Head of caudate nucleus (tissue), 42 donors: Measurements from ENCODE around the gene CFAP43.
"Not testable (repeated sequence)": the region's sequence is repeated elsewhere in the genome, so short reads cannot be mapped to it uniquely, and the experiment has no call there.

Source experiments
- DNase-seq, 42 donors: peaks; one replicate each; pipeline versions ENCODE4 v3.0.0 to v3.0.0-alpha.2; 2020 to 2021; ENCODE audit warnings: mixed read lengths in 7 of 42
- intact Hi-C: fragments of 100-400 bp; cut with DNase I; formaldehyde crosslinking; loops from one replicate; pipeline ENCODE4 v1.15.0; 2022

The CFAP43 gene

GRCh38 chr10:104259999-104260774 lies 28.0 kb upstream of the CFAP43 start:
- DNase-seq = peak in 7 of 42 donors; percentile 16 to 66 (median 41)

DNA sequence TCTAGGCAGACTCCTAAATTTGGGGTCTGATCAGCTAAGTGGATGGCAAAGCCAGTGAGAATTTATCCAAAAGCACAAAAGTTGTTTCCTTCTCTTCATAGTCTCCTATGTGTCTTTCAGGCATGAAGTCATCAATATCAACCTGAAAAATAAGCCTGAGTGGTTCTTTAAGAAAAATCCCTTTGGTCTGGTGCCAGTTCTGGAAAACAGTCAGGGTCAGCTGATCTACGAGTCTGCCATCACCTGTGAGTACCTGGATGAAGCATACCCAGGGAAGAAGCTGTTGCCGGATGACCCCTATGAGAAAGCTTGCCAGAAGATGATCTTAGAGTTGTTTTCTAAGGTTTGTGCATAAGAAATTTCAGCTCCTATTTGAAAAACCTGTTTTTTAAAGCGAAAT lies 27.3 kb upstream of the CFAP43 start:
- intact Hi-C loops = no loop called here
- no peak for DNase-seq

More at GRCh38 chr10:104259999-104260774, 28.0 kb upstream of the CFAP43 start:
- intact Hi-C loops = no loop called here

DNA sequence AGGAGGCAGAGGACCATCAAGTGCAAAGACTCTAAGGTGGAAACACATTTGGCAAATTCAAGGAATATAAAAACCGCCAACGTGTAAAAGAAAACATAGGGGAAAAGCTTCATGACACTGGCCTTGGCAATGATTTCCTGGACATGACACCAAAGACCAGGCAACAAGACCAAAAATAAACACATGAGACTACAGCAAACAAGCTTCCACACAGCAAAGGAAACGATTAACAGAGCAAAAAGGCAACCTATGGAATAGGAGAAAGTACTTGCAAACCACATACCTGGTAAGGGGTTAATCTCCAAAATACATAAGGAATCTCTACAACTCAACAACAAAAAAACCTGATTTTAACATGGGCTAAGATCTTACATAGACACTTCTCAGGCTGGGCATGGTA lies 26.0 kb upstream of the CFAP43 start:
- no peak for DNase-seq
- intact Hi-C loops = no loop called here

DNA sequence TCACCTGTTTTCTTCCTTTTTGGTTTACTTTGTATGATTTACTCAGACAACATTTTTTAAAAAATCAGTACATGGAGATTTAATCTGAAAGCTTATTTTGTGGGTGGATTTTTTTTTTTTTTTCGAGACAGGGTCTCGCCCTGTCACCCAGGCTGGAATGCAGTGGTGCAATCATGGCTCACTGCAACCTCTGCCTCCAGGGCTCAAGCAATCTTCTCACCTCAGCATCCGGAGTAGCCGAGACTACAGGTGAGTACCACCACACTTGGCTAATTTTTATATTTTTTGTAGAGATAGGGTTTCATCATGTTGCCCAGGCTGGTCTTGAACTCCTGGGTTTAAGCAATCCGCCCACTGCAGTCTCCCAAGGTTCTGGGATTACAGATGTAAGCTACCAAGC lies 25.1 kb upstream of the CFAP43 start:
- intact Hi-C loops = no loop called here
- DNase-seq = no peak

- intact Hi-C loops = no loop called here
- DNase-seq = no peak
Observed at GRCh38 chr10:104256335-104256961, 24.3 kb upstream of the CFAP43 start.

- peak in 4 of 42 donors; percentile 15 to 54 (median 44) for DNase-seq
- intact Hi-C loops = no loop called here
Observed at GRCh38 chr10:104255311-104255981, 23.3 kb upstream of the CFAP43 start.

DNA sequence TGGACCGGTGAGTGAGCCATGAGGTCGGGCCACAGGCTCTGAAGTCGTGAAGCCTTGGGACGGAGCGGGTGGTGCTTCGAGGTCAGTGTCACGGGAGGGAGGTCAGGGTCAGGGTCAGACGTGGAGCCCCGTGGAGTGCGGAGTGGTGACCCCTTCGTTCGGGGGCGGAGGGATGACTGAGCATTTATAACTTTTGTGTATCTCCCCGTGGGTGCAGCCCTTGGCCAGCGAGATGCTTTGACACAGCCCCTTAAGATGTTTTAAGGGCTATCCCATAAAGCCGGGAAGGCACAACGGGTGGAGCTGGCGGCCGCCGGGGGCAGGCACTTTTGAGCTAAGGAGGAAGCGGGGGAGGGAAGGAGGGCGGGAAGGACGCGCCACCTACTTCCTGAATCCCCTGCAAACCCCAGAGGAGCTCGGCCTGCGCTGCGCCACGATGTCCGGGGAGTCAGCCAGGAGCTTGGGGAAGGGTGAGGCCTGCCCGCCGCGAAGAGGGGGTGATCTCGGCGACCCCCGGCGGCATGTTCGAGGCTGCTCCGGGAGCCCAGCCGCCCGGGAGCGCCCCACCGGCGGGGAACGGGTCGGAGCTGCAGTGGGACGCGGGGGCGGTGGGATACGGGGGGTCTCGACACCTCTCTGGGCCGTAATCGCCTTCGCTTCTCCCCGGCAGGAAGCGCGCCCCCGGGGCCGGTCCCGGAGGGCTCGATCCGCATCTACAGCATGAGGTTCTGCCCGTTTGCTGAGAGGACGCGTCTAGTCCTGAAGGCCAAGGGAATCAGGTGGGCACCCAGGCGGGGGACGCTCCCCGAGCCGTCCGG lies 22.5 kb upstream of the CFAP43 start, which contains the start of gene GSTO1:
TSS of gene GSTO1 (plus strand) at position 400 of the 818 bp plus-strand sequence. CDS start at position 437, 37 bp downstream.
- intact Hi-C loops = no loop called here
- DNase-seq = peak; percentile 61 to 91 (median 81)

DNA sequence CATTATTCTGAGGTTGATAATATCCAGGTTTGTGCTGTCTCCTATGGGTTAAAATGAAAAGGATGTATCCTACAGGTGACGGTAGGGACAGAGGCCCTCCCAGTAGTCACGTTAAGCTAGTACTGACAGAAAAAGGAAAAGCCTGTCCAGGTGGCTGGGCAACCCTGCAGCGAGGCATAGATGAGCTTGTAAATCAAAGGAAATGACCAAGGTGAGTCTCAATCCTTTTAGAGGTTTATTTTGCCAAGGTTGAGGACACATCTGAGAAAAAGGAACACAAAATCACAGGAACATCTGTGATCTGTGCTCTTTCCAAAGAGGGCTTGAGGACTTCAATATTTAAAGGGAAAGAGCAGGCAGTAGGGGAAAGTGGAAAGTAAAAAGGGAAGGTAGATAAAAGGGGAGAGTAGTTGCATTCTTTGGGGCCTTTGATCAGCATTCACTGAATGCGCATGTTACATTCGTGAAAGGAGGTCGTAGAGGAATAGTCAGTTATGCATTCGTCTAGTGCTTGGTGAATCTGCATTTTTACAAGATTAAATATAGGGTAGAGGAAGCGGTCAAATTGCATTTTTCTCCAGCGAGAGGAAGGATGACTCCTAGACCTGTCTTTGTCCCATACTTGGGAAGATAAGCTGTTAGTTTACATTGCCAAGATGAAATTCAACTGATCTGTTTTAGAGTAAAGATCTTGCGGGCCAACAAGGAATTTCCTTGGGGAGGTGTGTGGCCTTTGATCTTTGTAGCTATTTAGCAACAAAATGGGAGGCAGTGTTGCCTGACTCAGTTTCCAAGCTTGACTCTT lies 21.6 kb upstream of the CFAP43 start:
- no peak for DNase-seq
- intact Hi-C loops = no loop called here

- intact Hi-C loops = no loop called here
- no peak for DNase-seq
Observed at GRCh38 chr10:104253106-104253505, 20.9 kb upstream of the CFAP43 start.

DNA sequence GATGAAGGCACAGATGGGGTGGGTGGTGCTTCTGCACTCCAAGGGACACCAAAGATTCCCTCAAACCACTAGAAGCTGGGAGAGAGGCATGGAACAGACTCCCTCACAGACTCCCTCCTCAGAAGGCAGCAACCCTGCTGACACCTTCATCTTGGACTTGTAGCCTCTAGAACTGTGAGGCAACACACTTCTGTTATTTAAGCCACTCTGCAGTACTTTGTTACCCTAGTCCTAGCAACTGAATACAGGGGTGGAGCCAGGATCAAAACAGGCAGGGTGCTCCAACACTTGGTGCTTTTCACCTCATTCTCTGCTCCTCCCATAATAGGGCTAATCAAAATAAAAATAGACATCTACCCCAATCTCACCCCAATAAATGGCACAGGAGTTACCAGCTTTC lies 20.2 kb upstream of the CFAP43 start:
- intact Hi-C loops = no loop called here
- no peak for DNase-seq

DNA sequence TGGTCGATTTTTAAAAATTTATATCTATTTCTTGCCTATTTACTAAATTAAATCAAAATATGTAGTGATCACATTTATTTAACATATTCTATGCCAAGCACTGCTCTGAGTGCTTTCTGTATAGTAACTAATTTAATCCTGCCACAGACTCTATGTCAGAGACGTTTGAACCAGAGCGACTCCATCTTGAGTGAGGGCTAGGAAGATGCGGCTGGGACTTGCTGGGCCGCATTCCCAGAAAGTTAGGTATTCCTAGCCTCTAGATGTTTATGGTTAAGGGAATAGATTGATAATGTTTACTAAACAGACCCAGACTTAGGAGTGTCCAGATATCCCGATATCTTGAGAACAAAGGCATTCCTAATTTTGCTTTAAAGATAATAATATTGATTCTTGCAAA lies 19.3 kb upstream of the CFAP43 start:
- intact Hi-C loops = no loop called here
- DNase-seq = no peak

GRCh38 chr10:104250371-104250770 lies 18.2 kb upstream of the CFAP43 start:
- no peak for DNase-seq
- intact Hi-C loops = no loop called here

- DNase-seq, intact Hi-C loops: not testable (repeated sequence)
Observed at GRCh38 chr10:104248931-104249330, 16.8 kb upstream of the CFAP43 start.

DNA sequence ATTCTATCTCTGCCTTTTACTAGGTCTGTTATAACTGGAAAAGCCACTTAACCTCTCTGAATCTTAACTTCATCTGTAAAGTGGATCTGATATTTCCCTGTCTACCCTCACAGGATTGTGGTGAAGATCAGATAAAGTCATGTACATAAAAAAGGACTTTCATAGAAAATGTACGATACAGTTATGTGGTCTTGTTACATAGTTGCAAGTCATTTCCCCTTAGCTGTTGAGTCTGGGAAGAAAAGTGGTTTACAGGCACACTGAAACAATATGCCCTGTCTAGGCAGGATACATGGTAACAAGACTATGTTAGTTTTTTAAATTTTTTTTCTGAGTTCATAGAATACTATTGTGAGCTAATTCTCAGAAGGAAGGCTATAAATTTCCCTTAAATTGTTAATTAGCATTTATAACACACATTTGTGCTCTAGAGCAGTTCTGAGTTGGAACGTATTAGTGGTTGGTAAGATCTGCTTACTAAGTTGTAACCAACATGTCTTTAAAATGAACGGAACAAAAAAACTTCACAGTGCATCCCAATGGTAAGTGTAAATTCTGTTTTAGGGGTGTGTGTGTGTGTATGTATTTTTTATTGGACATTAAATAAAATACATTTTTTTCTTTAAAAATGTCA lies 15.5 kb upstream of the CFAP43 start:
- intact Hi-C loops = no loop called here

DNA sequence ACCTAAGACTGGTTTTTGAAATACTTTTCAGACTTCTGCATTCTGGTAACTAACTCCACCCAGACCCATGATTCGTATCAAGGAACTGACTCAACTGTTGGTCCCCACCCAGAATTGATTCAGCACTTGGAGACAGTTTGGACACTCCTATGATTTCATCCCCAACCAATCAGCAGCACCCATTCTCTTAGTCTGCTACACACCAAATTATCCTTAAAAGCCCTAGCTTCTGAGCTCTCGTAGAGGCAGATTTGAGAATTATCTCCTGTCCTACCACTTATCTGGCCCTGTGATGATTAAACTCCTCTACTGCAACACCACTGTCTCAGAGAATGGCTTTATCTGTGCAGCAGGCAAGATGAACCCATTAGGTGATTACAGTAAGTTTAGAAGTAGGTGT lies 14.8 kb upstream of the CFAP43 start:
- intact Hi-C loops = no loop called here

More for the DNA sequence above, 15.5 kb upstream of the CFAP43 start:
- DNase-seq = no peak

GRCh38 chr10:104245066-104245632 lies 13.0 kb upstream of the CFAP43 start:
- intact Hi-C loops = no loop called here
- DNase-seq = no peak

More for the DNA sequence above, 14.8 kb upstream of the CFAP43 start:
- DNase-seq = no peak

DNA sequence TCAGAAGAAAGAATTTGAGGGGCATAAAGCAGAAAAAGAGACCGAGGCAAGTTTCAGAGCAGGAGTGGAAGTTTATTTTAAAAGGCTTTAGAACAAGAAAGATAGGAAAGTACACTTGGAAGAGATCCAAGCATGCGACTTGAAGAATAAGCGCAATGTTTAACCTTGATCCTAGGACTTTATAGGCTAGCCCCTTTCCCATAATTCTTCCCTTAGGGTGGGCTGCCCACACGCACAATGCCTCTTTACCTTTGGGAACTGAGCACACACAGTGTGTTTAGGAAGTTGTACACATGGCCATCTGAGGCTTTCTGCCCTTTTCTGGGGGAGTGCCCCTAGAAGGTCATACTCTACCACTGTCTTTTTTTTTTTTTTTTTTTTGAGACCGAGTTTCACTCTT lies 11.3 kb upstream of the CFAP43 start:
- DNase-seq = no peak
- intact Hi-C loops = no loop called here

GRCh38 chr10:104243009-104243408 lies 10.8 kb upstream of the CFAP43 start:
- intact Hi-C loops = not testable (repeated sequence)
- DNase-seq = peak in 27 of 42 donors; percentile 12 to 80 (median 44)
